Measurements from ENCODE around the gene SFMBT1. TPM values are rescaled to one million over a fixed set of nuclear protein-coding genes. Genes with fewer than 3 reads are reported as not detected.

Gene SFMBT1
- total RNA-seq, 6 experiments from 2014 or later: 3.0 to 4.8 (median 3.9) TPM

GRCh38 chr3:53024315-53024714 lies 21.6 kb downstream of the SFMBT1 start:
- Mint-ChIP-seq H3K36me3 (ENCODE audit: low read depth) (no peaks in the 10 kb centered on the region), H3K9me3 (no peaks in the 10 kb centered on the region), H3K4me1 (ENCODE audit: low read depth) (peaks cover 21% of the 10 kb centered on the region), H3K27ac (no peak overlapping the region), H3K4me3 (no peak overlapping the region), H3K27me3 (ENCODE audit: insufficient read depth) (no peaks in the 10 kb centered on the region; the same call in 1 of the 2 replicates)
- no peak for DNase-seq
- TF ChIP-seq CTCF (IDR thresholded peaks at IDR 0.05): no peak

GRCh38 chr3:53023072-53023823 lies 22.6 kb downstream of the SFMBT1 start:
- Mint-ChIP-seq H3K27ac (peak overlapping the region; percentile 57; the same call in 1 of the 2 replicates), H3K4me1 (ENCODE audit: low read depth) (peaks cover 21% of the 10 kb centered on the region), H3K27me3 (ENCODE audit: insufficient read depth) (no peaks in the 10 kb centered on the region; the same call in 1 of the 2 replicates), H3K9me3 (no peaks in the 10 kb centered on the region), H3K36me3 (ENCODE audit: low read depth) (no peaks in the 10 kb centered on the region), H3K4me3 (no peak overlapping the region)
- TF ChIP-seq CTCF (IDR thresholded peaks at IDR 0.05): no peak
- peak; percentile 35 for DNase-seq

- no peak for DNase-seq
- no peaks in the 10 kb centered on the region; the same call in 1 of the 2 replicates for H3K27me3 Mint-ChIP-seq (ENCODE audit: insufficient read depth)
- no peaks in the 10 kb centered on the region for H3K9me3 Mint-ChIP-seq
- H3K4me3 Mint-ChIP-seq: no peak overlapping the region
- H3K36me3 Mint-ChIP-seq (ENCODE audit: low read depth): no peaks in the 10 kb centered on the region
- TF ChIP-seq CTCF (IDR thresholded peaks at IDR 0.05): no peak
- peaks cover 21% of the 10 kb centered on the region for H3K4me1 Mint-ChIP-seq (ENCODE audit: low read depth)
- H3K27ac Mint-ChIP-seq: no peak overlapping the region; the same call in 1 of the 2 replicates
Measured at GRCh38 chr3:53022647-53023046, 23.2 kb downstream of the SFMBT1 start.

- no peak for TF ChIP-seq CTCF (IDR thresholded peaks at IDR 0.05)
- Mint-ChIP-seq H3K36me3 (ENCODE audit: low read depth) (no peaks in the 10 kb centered on the region), H3K27me3 (ENCODE audit: insufficient read depth) (no peaks in the 10 kb centered on the region), H3K27ac (no peak overlapping the region), H3K4me3 (no peak overlapping the region), H3K9me3 (no peaks in the 10 kb centered on the region), H3K4me1 (ENCODE audit: low read depth) (peaks cover 11% of the 10 kb centered on the region)
- DNase-seq: no peak
Measured at GRCh38 chr3:53016236-53016635, 29.6 kb downstream of the SFMBT1 start.

- Mint-ChIP-seq H3K27ac (no peak overlapping the region), H3K4me1 (ENCODE audit: low read depth) (peaks cover 14% of the 10 kb centered on the region), H3K4me3 (no peak overlapping the region), H3K9me3 (no peaks in the 10 kb centered on the region), H3K36me3 (ENCODE audit: low read depth) (no peaks in the 10 kb centered on the region), H3K27me3 (ENCODE audit: insufficient read depth) (peaks cover 2% of the 10 kb centered on the region; the same call in 1 of the 2 replicates)
- no peak for TF ChIP-seq CTCF (IDR thresholded peaks at IDR 0.05)
- no peak for DNase-seq
Measured at GRCh38 chr3:53011324-53011723, 34.5 kb downstream of the SFMBT1 start.

Measured in HFFc6 (cell line).